ENCODE results near the gene CFAP46.

Gene CFAP46

DNA sequence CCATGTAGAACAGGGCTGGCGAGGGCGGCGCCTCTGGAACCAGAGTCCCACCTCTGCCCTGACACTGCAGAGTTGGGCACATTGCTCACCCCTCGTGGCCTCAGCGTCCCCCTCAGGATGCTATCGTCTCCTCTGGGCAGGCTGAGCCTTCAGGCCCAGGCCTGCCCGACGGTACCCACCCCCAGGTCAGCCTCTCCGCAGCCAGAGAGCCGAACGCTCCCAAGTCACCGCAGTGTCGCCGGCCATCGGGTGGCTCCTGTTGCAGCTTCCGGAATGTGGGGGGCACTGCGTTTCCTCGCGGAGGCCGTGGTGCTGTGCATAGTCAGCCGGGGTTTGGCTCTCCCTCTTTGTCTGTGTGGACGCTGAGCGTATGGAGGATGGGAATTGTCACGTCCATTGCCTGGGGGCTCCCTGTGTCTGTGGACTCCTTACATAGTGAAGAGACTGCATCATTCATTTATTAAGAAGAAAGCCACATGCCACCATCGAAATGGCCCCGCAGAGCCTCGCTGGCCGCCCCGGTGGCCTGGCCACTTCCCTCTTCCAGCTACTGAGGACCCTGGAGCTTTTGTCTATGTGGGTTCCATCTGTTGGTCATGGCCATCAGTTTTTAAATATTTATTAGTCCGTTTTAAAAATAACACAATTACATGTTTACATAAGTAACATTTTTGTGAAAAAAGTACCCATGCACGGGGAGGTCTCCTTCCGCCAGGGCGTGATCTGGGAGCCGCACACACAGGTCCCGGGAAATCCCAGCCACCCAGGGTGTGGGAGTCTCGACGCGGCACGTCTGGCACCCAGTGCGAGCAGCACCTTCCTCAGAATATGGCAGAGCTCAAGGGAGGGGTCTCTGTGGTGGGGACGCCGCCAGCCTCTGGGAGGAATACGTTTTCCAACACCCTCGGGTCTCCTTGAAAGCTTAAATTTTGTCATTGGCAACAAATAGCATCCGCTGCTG lies 172.0 kb downstream of the CFAP46 start:
- no peaks in the 10 kb centered on the region for H3K36me3 ChIP-seq
- H3K27ac ChIP-seq: no peak overlapping the region
- no peaks in the 10 kb centered on the region for H3K27me3 ChIP-seq (ENCODE audit: insufficient read depth, low read depth, severe bottlenecking)
- DNase-seq: no peak
- no peak overlapping the region for H3K4me3 ChIP-seq (ENCODE audit: low read depth, low read length)
- TF ChIP-seq, protein P1, sequence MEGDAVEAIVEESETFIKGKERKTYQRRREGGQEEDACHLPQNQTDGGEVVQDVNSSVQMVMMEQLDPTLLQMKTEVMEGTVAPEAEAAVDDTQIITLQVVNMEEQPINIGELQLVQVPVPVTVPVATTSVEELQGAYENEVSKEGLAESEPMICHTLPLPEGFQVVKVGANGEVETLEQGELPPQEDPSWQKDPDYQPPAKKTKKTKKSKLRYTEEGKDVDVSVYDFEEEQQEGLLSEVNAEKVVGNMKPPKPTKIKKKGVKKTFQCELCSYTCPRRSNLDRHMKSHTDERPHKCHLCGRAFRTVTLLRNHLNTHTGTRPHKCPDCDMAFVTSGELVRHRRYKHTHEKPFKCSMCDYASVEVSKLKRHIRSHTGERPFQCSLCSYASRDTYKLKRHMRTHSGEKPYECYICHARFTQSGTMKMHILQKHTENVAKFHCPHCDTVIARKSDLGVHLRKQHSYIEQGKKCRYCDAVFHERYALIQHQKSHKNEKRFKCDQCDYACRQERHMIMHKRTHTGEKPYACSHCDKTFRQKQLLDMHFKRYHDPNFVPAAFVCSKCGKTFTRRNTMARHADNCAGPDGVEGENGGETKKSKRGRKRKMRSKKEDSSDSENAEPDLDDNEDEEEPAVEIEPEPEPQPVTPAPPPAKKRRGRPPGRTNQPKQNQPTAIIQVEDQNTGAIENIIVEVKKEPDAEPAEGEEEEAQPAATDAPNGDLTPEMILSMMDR (IDR thresholded peaks at IDR 0.05; ENCODE audit: low read depth, low read length): no peak
- H3K9me3 ChIP-seq (ENCODE audit: severe bottlenecking): no peaks in the 10 kb centered on the region

DNA sequence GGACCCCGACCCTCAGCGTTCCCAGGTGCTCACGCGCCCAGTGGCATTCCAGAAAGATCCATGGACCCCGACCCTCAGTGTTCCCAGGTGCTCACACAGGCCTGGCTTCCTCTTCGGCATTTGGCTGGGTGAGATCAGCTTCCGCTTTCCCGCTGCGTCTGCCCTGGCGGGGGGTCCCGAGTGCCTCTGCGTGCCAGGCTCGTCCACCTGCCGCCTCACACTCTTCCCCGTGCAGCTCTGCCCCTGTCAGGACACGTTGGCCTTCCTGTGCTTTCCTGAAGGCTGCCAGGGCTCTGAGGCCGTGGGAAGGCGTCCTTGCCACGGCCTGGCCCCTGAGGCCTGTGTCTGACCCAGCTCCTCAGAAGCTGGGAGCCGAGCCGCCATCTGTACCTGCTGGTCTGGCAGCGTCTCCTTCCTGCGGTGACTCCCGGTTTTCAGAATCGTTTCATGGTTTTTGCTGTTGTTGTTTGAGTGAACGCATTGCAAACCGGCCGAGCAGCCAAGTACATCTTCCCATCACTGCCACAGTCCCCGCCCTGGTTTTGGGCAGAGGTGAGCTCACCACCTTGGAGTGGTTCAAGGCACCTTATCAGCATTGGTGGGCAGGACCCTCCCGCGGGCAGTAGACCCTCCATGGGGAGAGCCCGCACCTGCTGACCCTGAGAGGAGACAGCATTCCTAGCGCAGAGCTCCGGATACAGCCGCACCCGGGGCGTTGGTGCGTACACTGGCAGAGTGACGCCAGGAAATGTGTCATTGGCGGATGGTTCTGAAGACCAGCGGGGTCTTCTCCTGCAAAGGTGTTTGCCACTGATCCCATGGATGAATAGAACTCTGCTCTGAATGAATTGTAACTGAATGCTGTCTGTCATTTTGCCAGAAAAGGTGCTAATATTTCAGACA lies 173.8 kb downstream of the CFAP46 start:
- H3K27ac ChIP-seq: no peak overlapping the region
- H3K9me3 ChIP-seq (ENCODE audit: severe bottlenecking): no peaks in the 10 kb centered on the region
- no peak overlapping the region for H3K4me3 ChIP-seq (ENCODE audit: low read depth, low read length)
- no peaks in the 10 kb centered on the region for H3K36me3 ChIP-seq
- H3K27me3 ChIP-seq (ENCODE audit: insufficient read depth, low read depth, severe bottlenecking): no peaks in the 10 kb centered on the region
- DNase-seq: no peak
- TF ChIP-seq, protein P1 (IDR thresholded peaks at IDR 0.05; ENCODE audit: low read depth, low read length): no peak

GRCh38 chr10:132766291-132766690 lies 176.1 kb downstream of the CFAP46 start:
- TF ChIP-seq, protein P1 (IDR thresholded peaks at IDR 0.05; ENCODE audit: low read depth, low read length): no peak
- Histone ChIP-seq H3K4me3 (ENCODE audit: low read depth, low read length) (no peak overlapping the region), H3K27me3 (ENCODE audit: insufficient read depth, low read depth, severe bottlenecking) (no peaks in the 10 kb centered on the region), H3K9me3 (ENCODE audit: severe bottlenecking) (peaks cover 2% of the 10 kb centered on the region), H3K36me3 (no peaks in the 10 kb centered on the region), H3K27ac (no peak overlapping the region)
- no peak for DNase-seq

DNA sequence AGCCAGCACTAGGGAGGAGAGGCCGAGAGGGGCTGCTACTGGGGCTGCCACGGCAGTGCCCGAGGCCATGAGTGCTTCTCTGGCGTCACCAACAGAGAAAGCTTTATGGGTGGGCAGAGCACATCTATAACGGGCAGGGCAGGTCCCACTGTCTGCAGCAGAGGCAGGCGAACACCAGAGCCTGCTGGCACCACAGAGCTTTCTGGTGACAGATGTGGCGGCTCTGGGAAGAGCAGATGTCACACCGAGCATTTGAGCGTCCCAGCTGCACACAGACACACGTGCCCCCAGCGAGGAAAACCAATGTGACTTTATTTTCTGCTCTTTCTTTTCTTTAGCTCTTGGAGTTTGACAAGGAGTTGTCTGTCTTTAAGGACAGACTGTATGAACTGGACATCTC lies 176.9 kb downstream of the CFAP46 start:
- no peaks in the 10 kb centered on the region for H3K27me3 ChIP-seq (ENCODE audit: insufficient read depth, low read depth, severe bottlenecking)
- no peak overlapping the region for H3K4me3 ChIP-seq (ENCODE audit: low read depth, low read length)
- no peak for DNase-seq
- TF ChIP-seq, protein P1 (IDR thresholded peaks at IDR 0.05; ENCODE audit: low read depth, low read length): no peak
- H3K9me3 ChIP-seq (ENCODE audit: severe bottlenecking): peaks cover 2% of the 10 kb centered on the region
- H3K36me3 ChIP-seq: no peaks in the 10 kb centered on the region
- H3K27ac ChIP-seq: no peak overlapping the region

DNA sequence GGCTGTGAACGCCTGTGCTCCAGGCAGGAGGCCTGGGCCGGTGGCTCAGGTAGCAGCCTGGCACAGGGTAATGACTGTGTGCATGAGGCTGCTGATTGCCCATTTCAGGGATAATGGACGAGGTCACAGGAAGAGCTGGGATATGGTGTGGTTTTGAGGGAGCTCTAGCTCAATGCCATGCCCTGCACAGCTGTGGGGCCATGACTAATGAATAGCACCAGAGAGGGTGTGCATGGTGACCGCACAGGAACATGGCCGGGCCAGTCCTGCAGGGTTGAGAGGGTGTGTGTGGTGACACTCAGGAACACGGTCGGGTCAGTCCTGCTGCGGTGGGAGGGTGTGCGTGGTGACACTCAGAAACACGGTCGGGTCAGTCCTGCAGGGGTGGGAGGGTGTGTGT lies 178.3 kb downstream of the CFAP46 start:
- Histone ChIP-seq H3K9me3 (ENCODE audit: severe bottlenecking) (peaks cover 2% of the 10 kb centered on the region), H3K4me3 (ENCODE audit: low read depth, low read length) (no peak overlapping the region), H3K27ac (no peak overlapping the region), H3K36me3 (no peaks in the 10 kb centered on the region), H3K27me3 (ENCODE audit: insufficient read depth, low read depth, severe bottlenecking) (no peaks in the 10 kb centered on the region)
- DNase-seq: no peak
- TF ChIP-seq, protein P1 (IDR thresholded peaks at IDR 0.05; ENCODE audit: low read depth, low read length): no peak
